ENCODE results near the gene STXBP1. TPM values are rescaled to one million over a fixed set of nuclear protein-coding genes. Genes with fewer than 3 reads are reported as not detected.

STXBP1 gene
- total RNA-seq, 1 donor from 2014 or later: 92.1 TPM

- ATAC-seq (peak; percentile 10), DNase-seq (no peak)
- H3K9me3 ChIP-seq: no peaks in the 10 kb centered on the region
- intact Hi-C loops (cut with DNase I): no loop called here
- no peak for TF ChIP-seq CTCF (IDR thresholded peaks at IDR 0.05)
- no peaks in the 10 kb centered on the region for H3K27me3 ChIP-seq
- H3K4me1 ChIP-seq: no peaks in the 10 kb centered on the region
- H3K36me3 ChIP-seq: peaks cover 86% of the 10 kb centered on the region
- H3K27ac ChIP-seq: no peak overlapping the region
- H3K4me3 ChIP-seq: no peak overlapping the region
Observed at GRCh38 chr9:127664324-127664677, 52.2 kb downstream of the STXBP1 start.

GRCh38 chr9:127664678-127665507, 52.8 kb downstream of the STXBP1 start:
- no peak for DNase-seq
- intact Hi-C loops (cut with DNase I): no loop called here
- ATAC-seq: peak; percentile 26

GRCh38 chr9:127667127-127667844, 55.2 kb downstream of the STXBP1 start:
- Histone ChIP-seq H3K4me1 (no peaks in the 10 kb centered on the region), H3K27me3 (no peaks in the 10 kb centered on the region), H3K27ac (no peak overlapping the region), H3K36me3 (peaks cover 81% of the 10 kb centered on the region), H3K4me3 (no peak overlapping the region), H3K9me3 (no peaks in the 10 kb centered on the region)
- no peak for DNase-seq
- no peak for ATAC-seq
- intact Hi-C loops (cut with DNase I): no loop called here
- no peak for TF ChIP-seq CTCF (IDR thresholded peaks at IDR 0.05)

More at GRCh38 chr9:127664678-127665507, 52.8 kb downstream of the STXBP1 start:
- Histone ChIP-seq H3K27me3 (no peaks in the 10 kb centered on the region), H3K36me3 (peaks cover 86% of the 10 kb centered on the region), H3K4me1 (no peaks in the 10 kb centered on the region), H3K27ac (no peak overlapping the region), H3K9me3 (no peaks in the 10 kb centered on the region), H3K4me3 (no peak overlapping the region)
- TF ChIP-seq CTCF (IDR thresholded peaks at IDR 0.05): no peak

GRCh38 chr9:127667906-127668305, 55.8 kb downstream of the STXBP1 start:
- ATAC-seq: no peak

GRCh38 chr9:127673234-127673633, 61.2 kb downstream of the STXBP1 start:
- no peak for TF ChIP-seq CTCF (IDR thresholded peaks at IDR 0.05)
- intact Hi-C loops (cut with DNase I): no loop called here
- Histone ChIP-seq H3K36me3 (peaks cover 73% of the 10 kb centered on the region), H3K9me3 (no peaks in the 10 kb centered on the region), H3K4me1 (no peaks in the 10 kb centered on the region), H3K4me3 (no peak overlapping the region), H3K27me3 (no peaks in the 10 kb centered on the region), H3K27ac (no peak overlapping the region)
- ATAC-seq (no peak), DNase-seq (no peak)

More at GRCh38 chr9:127667906-127668305, 55.8 kb downstream of the STXBP1 start:
- Histone ChIP-seq H3K4me3 (no peak overlapping the region), H3K27ac (no peak overlapping the region), H3K36me3 (peaks cover 81% of the 10 kb centered on the region), H3K9me3 (no peaks in the 10 kb centered on the region), H3K4me1 (no peaks in the 10 kb centered on the region), H3K27me3 (no peaks in the 10 kb centered on the region)
- no peak for TF ChIP-seq CTCF (IDR thresholded peaks at IDR 0.05)
- no peak for DNase-seq
- intact Hi-C loops (cut with DNase I): no loop called here

All from upper lobe of right lung (tissue), 1 donor.